MM.1S (cell line): ENCODE data around the gene FAM110A.

Experiments
- EZH2 ChIP-seq: fragments of 300-600 bp; sonication (generic); optimal IDR thresholded peaks from 2 replicates; pipeline ENCODE3; 2017; ENCODE audit warnings: low read depth, mild to moderate bottlenecking, antibody characterized with exemption, low read length, mixed read lengths
- EZH2phosphoT487 ChIP-seq: fragments of 300-600 bp; sonication (generic); IDR thresholded peaks from 2 replicates; pipeline ENCODE4 v1.6.1; 2018; ENCODE audit warnings: antibody characterized with exemption, low read length

DNA sequence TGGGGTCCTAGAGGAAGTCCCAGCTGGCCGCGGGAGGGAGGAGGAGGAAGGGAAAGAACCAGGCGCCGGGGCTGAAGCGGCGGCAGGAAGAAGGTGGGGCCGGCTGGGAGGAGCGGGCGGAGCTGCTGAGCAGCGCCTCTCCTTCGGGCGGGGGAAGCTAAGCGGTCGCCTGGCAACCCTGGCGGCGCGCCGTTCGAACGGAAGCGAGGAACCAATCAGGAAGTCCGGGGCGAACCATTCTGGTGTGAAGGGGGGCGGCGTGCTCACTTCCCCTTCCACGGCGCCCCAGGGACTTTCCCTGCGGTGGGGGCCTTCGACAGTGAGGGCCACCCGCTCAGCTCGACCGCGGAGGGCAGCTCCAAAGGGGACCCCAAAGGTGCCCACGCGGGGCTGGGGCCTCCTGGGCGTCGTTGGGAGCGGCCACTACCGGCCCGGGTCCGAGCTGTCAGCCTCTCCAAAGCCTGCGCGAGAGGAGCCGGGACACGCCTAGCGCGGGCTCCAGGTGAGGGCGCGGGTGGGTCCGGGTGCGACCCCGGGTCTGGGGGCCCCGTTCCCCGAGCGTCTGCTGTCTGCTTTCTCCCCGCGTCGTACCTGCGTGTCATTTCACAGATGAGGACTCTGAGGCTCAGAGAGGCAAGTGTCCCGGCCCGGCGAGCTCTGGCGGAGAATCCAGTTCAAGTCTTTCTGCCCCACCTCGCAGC, at the start of gene FAM110A:
- TF ChIP-seq EZH2 = no peak
- no peak for TF ChIP-seq EZH2phosphoT487
